Left ventricle myocardium inferior (tissue), 1 donor: ENCODE results near the gene ARPP19. TPM values are rescaled to one million over a fixed set of nuclear protein-coding genes. Genes with fewer than 3 reads are reported as not detected.
"Not testable (repeated sequence)": the region's sequence is repeated elsewhere in the genome, so short reads cannot be mapped to it uniquely, and the experiment has no call there.

Experiments
- DNase-seq: peaks from one replicate; pipeline ENCODE4 v3.0.0-alpha.2; 2020
- H3K27ac ChIP-seq: fragments of 200-600 bp; replicated peaks from 2 replicates; pipeline ENCODE4 v1.8.0; 2021
- H3K27me3 ChIP-seq: fragments of 200-600 bp; 2 replicates; pipeline ENCODE4 v1.8.0; 2021; ENCODE audit warnings: low read depth
- H3K36me3 ChIP-seq: fragments of 200-600 bp; 2 replicates; pipeline ENCODE4 v1.8.0; 2021
- H3K4me1 ChIP-seq: fragments of 200-600 bp; 2 replicates; pipeline ENCODE4 v1.8.0; 2021
- H3K4me3 ChIP-seq: fragments of 200-600 bp; 2 replicates; pipeline ENCODE4 v1.8.0; 2021; ENCODE audit warnings: mild to moderate bottlenecking, moderate library complexity
- H3K9me3 ChIP-seq: fragments of 200-600 bp; replicated peaks from 2 replicates; pipeline ENCODE4 v1.8.0; 2021
- CTCF ChIP-seq: fragments of 200-600 bp; IDR thresholded peaks from 2 replicates; pipeline ENCODE4 v1.8.0; 2021; ENCODE audit warnings: antibody characterized with exemption, mild to moderate bottlenecking, borderline replicate concordance
- intact Hi-C: fragments of 100-400 bp; cut with micrococcal nuclease; formaldehyde crosslinking; loops from one replicate; pipeline ENCODE4 v1.11.0; 2022
- total RNA-seq: library from RNA; stranded (reverse); fragmentation: NEBNext Ultra II Directional; extraction: Animal tissue kit (Norgen Biotek cat#: 25700); gene quantifications from one replicate; pipeline ENCODE4 v1.2.1, GENCODE V29; 2021
- donor health status: DM: no; HTN: yes; CAD: no; lungs with severe emphysema.

Gene ARPP19
- total RNA-seq, 1 donor from 2014 or later = 162 TPM

DNA sequence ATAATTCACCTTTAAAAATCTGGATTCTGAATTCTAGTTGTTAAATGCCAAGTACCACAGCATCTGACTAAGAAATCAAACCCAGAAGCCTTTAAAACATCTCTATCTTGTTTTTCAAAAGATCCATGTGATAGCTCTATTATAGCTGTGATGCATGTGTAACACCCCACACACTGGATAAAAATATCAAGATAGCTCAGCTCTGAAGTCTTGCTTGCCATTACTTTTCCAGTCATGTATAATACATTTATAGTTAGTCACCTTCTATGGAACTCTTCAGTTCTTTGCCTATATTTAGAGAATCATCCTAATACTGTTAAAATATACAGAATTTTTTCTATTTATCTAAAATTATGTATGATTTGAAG lies 11.6 kb downstream of the ARPP19 start:
- H3K4me3 ChIP-seq = no peak overlapping the region
- no peak overlapping the region for H3K27ac ChIP-seq
- H3K9me3 ChIP-seq = no peaks in the 10 kb centered on the region
- TF ChIP-seq CTCF = no peak
- no peaks in the 10 kb centered on the region for H3K27me3 ChIP-seq
- intact Hi-C loops = no loop called here
- DNase-seq = no peak
- peaks cover 18% of the 10 kb centered on the region for H3K36me3 ChIP-seq
- H3K4me1 ChIP-seq = peaks cover 87% of the 10 kb centered on the region

DNA sequence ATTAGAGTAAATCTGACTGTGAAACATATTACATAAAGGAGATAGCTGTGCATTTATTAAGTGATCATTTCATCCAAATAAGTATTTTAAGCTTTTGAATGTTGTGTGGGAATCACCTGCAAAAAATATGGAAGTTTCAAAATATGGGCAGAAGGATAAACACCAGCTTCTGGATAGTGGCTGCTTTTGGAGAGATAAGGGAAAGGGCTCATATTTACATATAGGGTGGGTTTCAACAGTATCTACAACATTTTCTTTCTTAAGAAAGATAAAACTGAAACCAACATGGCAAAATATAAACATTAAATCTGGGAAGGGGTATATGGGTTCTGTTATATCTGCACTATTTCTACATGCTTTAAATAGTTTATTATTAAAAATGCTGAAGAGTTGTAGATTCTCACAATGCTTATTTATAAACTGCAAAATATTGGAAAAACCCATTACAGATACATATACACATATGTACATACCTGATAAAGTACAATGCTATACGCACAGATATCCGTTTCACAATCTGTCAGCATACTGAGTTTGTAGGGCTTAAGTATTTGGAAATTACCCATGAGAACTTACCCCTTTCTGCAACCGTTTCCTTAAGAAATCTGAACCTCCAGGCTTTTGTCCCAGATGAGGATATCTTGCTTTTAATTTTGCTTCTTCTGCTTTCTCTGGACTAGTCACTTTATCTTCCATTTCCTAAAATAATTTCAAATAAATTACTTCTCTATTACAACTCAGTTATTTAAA lies 12.1 kb downstream of the ARPP19 start:
- Histone ChIP-seq H3K4me1 (peaks cover 82% of the 10 kb centered on the region), H3K27me3 (no peaks in the 10 kb centered on the region), H3K4me3 (no peak overlapping the region), H3K9me3 (no peaks in the 10 kb centered on the region), H3K27ac (no peak overlapping the region), H3K36me3 (peaks cover 24% of the 10 kb centered on the region)
- no peak for DNase-seq
- intact Hi-C loops = no loop called here
- TF ChIP-seq CTCF = no peak

GRCh38 chr15:52552303-52552702 lies 16.5 kb downstream of the ARPP19 start:
- no peaks in the 10 kb centered on the region for H3K9me3 ChIP-seq
- no peak for TF ChIP-seq CTCF
- no peaks in the 10 kb centered on the region for H3K27me3 ChIP-seq
- intact Hi-C loops = no loop called here
- H3K27ac ChIP-seq = no peak overlapping the region
- peaks cover 39% of the 10 kb centered on the region for H3K4me1 ChIP-seq
- DNase-seq = no peak
- no peak overlapping the region for H3K4me3 ChIP-seq
- peaks cover 66% of the 10 kb centered on the region for H3K36me3 ChIP-seq

- Histone ChIP-seq H3K36me3 (peaks cover 70% of the 10 kb centered on the region), H3K4me1 (peaks cover 34% of the 10 kb centered on the region), H3K9me3 (no peaks in the 10 kb centered on the region), H3K27me3 (no peaks in the 10 kb centered on the region), H3K4me3 (no peak overlapping the region), H3K27ac (no peak overlapping the region)
- intact Hi-C loops = no loop called here
- TF ChIP-seq CTCF = no peak
- DNase-seq = no peak
These were observed 17.1 kb downstream of the ARPP19 start for GRCh38 chr15:52551762-52552161.

DNA sequence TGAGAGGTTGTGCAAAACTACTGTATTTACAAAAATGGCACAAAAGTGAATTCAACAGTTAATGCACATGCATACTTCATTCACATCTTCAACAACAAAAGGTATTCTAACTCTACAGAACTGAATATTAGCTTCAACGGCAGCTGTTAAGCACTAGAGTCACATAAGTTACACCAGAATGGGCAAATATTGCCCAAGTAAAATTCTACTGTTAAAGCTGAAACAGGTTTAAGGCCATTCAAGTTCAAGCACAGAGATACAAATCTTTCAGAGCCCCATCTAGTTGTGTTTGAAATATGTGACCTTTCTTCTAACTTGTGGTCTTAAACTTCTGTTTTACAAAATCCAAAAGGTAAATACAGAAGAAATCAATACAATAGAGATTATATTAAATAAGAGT lies 17.6 kb downstream of the ARPP19 start:
- peaks cover 28% of the 10 kb centered on the region for H3K4me1 ChIP-seq
- H3K9me3 ChIP-seq, H3K27me3 ChIP-seq, DNase-seq, H3K4me3 ChIP-seq, H3K27ac ChIP-seq, intact Hi-C loops: not testable (repeated sequence)
- peaks cover 70% of the 10 kb centered on the region for H3K36me3 ChIP-seq

- peaks cover 55% of the 10 kb centered on the region for H3K36me3 ChIP-seq
- intact Hi-C loops = no loop called here
- DNase-seq = no peak
These were observed 22.6 kb downstream of the ARPP19 start for GRCh38 chr15:52546031-52546751.

More at GRCh38 chr15:52546031-52546751, 22.6 kb downstream of the ARPP19 start:
- Histone ChIP-seq H3K27me3 (no peaks in the 10 kb centered on the region), H3K4me1 (no peaks in the 10 kb centered on the region), H3K9me3 (peaks cover 5% of the 10 kb centered on the region), H3K4me3 (no peak overlapping the region), H3K27ac (no peak overlapping the region)
- no peak for TF ChIP-seq CTCF
